ENCODE results near the gene DNLZ. TPM values are rescaled to one million over a fixed set of nuclear protein-coding genes. Genes with fewer than 3 reads are reported as not detected.

Gene DNLZ
- total RNA-seq, 2 donors from 2014 or later: 24.1 to 31.3 TPM

- Histone ChIP-seq H3K4me3 (no peak overlapping the region), H3K27me3 (no peaks in the 10 kb centered on the region), H3K9me3 (no peaks in the 10 kb centered on the region), H3K4me1 (no peaks in the 10 kb centered on the region), H3K27ac (no peak overlapping the region), H3K36me3 (replicated peaks in 1 of 2; ENCODE audit: insufficient read depth in 1 of 2, low read depth in 2 of 2) (no peaks in the 10 kb centered on the region)
- no peak for ATAC-seq
- DNase-seq: no peak
- 81 to 86% methylated on average over 5 of the region's 5 CpGs for WGBS, 2 donors
- intact Hi-C loops (cut with DNase I): no loop called here
- TF ChIP-seq, protein P1, sequence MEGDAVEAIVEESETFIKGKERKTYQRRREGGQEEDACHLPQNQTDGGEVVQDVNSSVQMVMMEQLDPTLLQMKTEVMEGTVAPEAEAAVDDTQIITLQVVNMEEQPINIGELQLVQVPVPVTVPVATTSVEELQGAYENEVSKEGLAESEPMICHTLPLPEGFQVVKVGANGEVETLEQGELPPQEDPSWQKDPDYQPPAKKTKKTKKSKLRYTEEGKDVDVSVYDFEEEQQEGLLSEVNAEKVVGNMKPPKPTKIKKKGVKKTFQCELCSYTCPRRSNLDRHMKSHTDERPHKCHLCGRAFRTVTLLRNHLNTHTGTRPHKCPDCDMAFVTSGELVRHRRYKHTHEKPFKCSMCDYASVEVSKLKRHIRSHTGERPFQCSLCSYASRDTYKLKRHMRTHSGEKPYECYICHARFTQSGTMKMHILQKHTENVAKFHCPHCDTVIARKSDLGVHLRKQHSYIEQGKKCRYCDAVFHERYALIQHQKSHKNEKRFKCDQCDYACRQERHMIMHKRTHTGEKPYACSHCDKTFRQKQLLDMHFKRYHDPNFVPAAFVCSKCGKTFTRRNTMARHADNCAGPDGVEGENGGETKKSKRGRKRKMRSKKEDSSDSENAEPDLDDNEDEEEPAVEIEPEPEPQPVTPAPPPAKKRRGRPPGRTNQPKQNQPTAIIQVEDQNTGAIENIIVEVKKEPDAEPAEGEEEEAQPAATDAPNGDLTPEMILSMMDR (IDR thresholded peaks at IDR 0.05): no peak
- no peak for TF ChIP-seq POLR2A (IDR thresholded peaks at IDR 0.05)
Measured at GRCh38 chr9:136309806-136310220, 53.7 kb downstream of the DNLZ start.

Other genes starting within 250 kb of the DNLZ start
- 10 to 100 TPM; 21.3 to 47.1 TPM for gene TMEM250, start 244.9 kb downstream of the DNLZ start, total RNA-seq
- not detected for gene LHX3, start 158.6 kb downstream of the DNLZ start, total RNA-seq
- 10 to 100 TPM in 1 of 2 donors, 1 to 10 TPM in 1; 8.8 to 22.7 TPM for gene QSOX2, start 117.9 kb downstream of the DNLZ start, total RNA-seq
- gene CCDC187, start 59.6 kb downstream of the DNLZ start, total RNA-seq: 1 to 10 TPM; 1.3 to 2.3 TPM
- 10 to 100 TPM; 15.8 to 23.1 TPM for gene GPSM1, start 36.2 kb downstream of the DNLZ start, total RNA-seq
- gene CARD9, start 9.9 kb upstream of the DNLZ start, total RNA-seq: 1 to 10 TPM in 1 of 2 donors, under 1 TPM in 1; 0.78 to 1.3 TPM
- 10 to 100 TPM in 1 of 2 donors, 1 to 10 TPM in 1; 8.8 to 19.1 TPM for gene SNAPC4, start 36.4 kb upstream of the DNLZ start, total RNA-seq
- gene ENTR1, start 46.9 kb upstream of the DNLZ start, total RNA-seq: 10 to 100 TPM; 20.2 to 71.5 TPM
- 10 to 100 TPM; 23.6 to 25.1 TPM for gene PMPCA, start 46.9 kb upstream of the DNLZ start, total RNA-seq
- gene INPP5E, start 76.1 kb upstream of the DNLZ start, total RNA-seq: 10 to 100 TPM in 1 of 2 donors, 1 to 10 TPM in 1; 8.8 to 25.4 TPM
- gene SEC16A, start 119.3 kb upstream of the DNLZ start, total RNA-seq: 10 to 100 TPM; 35.3 to 75.8 TPM
- gene NOTCH1, start 182.3 kb upstream of the DNLZ start, total RNA-seq: 10 to 100 TPM; 29.6 to 65.3 TPM